OCI-LY7 (cell line): ENCODE data around the gene MTUS2. TPM values are rescaled to one million over a fixed set of nuclear protein-coding genes. Genes with fewer than 3 reads are reported as not detected.

Experiments used
- BruUV-seq: library from RNA; stranded (reverse); fragments of 400-500 nt; replicated peaks from 2 replicates; lab custom pipeline; 2021; lab: Mats Ljungman, UMichigan
- CTCF ChIA-PET: fragments of 300-600 bp; sonication (Branson Sonifier 250); formaldehyde crosslinking; loops from one replicate; lab custom pipeline; 2022; ENCODE audit warnings: antibody characterized with exemption; ENCODE audit not compliant: unreplicated experiment; lab: Charles Lee
- POLR2A ChIA-PET: fragments of 300-600 bp; sonication (Branson Sonifier 250); formaldehyde crosslinking; loops from one replicate; lab custom pipeline; 2022; ENCODE audit warnings: antibody characterized with exemption; lab: Charles Lee
- DNase-seq: peaks from one replicate; pipeline ENCODE4 v3.0.0-alpha.2; 2015; ENCODE audit warnings: low spot score
- H2AFZ ChIP-seq: fragments of 200-600 bp; sonication (generic), shearing (Covaris generic); 2 replicates; pipeline ENCODE4 v1.6.1; 2014; ENCODE audit warnings: mild to moderate bottlenecking, antibody characterized with exemption, low read length, moderate library complexity
- H3K27ac ChIP-seq: fragments of 200-600 bp; sonication (generic); 2 replicates; pipeline ENCODE4 v1.5.1; 2014; ENCODE audit warnings: mixed run types, low read depth, mild to moderate bottlenecking, moderate library complexity, low read length, inconsistent platforms; ENCODE audit not compliant: poor library complexity, severe bottlenecking
- H3K36me3 ChIP-seq: fragments of 200-600 bp; sonication (generic); 2 replicates; pipeline ENCODE4 v1.6.1; 2014; ENCODE audit warnings: mild to moderate bottlenecking, antibody characterized with exemption, low read length, moderate library complexity, mixed read lengths; ENCODE audit not compliant: insufficient read depth
- H3K4me1 ChIP-seq: fragments of 200-600 bp; sonication (generic); 2 replicates; pipeline ENCODE4 v1.5.1; 2014; ENCODE audit warnings: mild to moderate bottlenecking, low read length; ENCODE audit not compliant: insufficient read depth, poor library complexity, severe bottlenecking
- H3K4me2 ChIP-seq: fragments of 200-600 bp; sonication (generic); 2 replicates; pipeline ENCODE4 v1.6.1; 2014; ENCODE audit warnings: mild to moderate bottlenecking, low read length
- H3K4me3 ChIP-seq: fragments of 200-600 bp; sonication (generic); 2 replicates; pipeline ENCODE4 v1.5.1; 2014; ENCODE audit warnings: mild to moderate bottlenecking, low read depth, low read length; ENCODE audit not compliant: poor library complexity, severe bottlenecking
- H3K79me2 ChIP-seq: fragments of 200-600 bp; sonication (generic); 2 replicates; pipeline ENCODE4 v1.6.1; 2016; ENCODE audit warnings: low read depth, mild to moderate bottlenecking, low read length, moderate library complexity, mixed read lengths; ENCODE audit not compliant: insufficient read depth
- H3K9me2 ChIP-seq: fragments of 200-600 bp; sonication (generic); 2 replicates; pipeline ENCODE4 v1.6.1; 2016; ENCODE audit warnings: mild to moderate bottlenecking, low read length, mixed read lengths; ENCODE audit not compliant: insufficient read depth
- H3K9me3 ChIP-seq: fragments of 200-600 bp; sonication (generic); 2 replicates; pipeline ENCODE4 v1.6.1; 2014; ENCODE audit warnings: mild to moderate bottlenecking, mixed run types, low read length, mixed read lengths
- H4K20me1 ChIP-seq: fragments of 200-600 bp; sonication (generic); 2 replicates; pipeline ENCODE4 v1.6.1; 2014; ENCODE audit warnings: mild to moderate bottlenecking, antibody characterized with exemption, low read length, moderate library complexity, mixed read lengths; ENCODE audit not compliant: insufficient read depth
- EZH2phosphoT487 ChIP-seq: fragments of 200-600 bp; sonication (generic); IDR thresholded peaks from 2 replicates; pipeline ENCODE4 v1.6.1; 2018; ENCODE audit warnings: low read depth, borderline replicate concordance, mild to moderate bottlenecking, mixed run types, antibody characterized with exemption, low read length, moderate library complexity, mixed read lengths
- intact Hi-C: fragments of 100-400 bp; cut with micrococcal nuclease; formaldehyde crosslinking; loops from one replicate; pipeline ENCODE4 v1.10.0; 2022; ENCODE audit not compliant: unreplicated experiment
- total RNA-seq, 2 experiments: library from RNA; depleted of rRNA in 1 of 2; stranded (reverse); fragments of >200 nt in 1 of 2; shearing (Covaris generic) in 1 of 2; gene quantifications; 2 replicates each; pipeline ENCODE4 v1.2.3, GENCODE V29; 2014 to 2022
- TF ChIP-seq, protein P1 (sequence below): fragments of 200-600 bp; sonication (generic); conservative IDR thresholded peaks from 2 replicates; pipeline ENCODE4 v1.5.1; 2014; ENCODE audit warnings: mild to moderate bottlenecking, antibody characterized with exemption, low read length, moderate library complexity, mixed read lengths

The MTUS2 gene
- total RNA-seq, 2 experiments from 2014 or later = 0.16 to 9.8 TPM

GRCh38 chr13:29527916-29528315, 707.8 kb downstream of the MTUS2 start:
- Histone ChIP-seq H2AFZ (no peak overlapping the region), H3K36me3 (peaks cover 98% of the 10 kb centered on the region), H3K27ac (no peak overlapping the region), H3K4me1 (no peaks in the 10 kb centered on the region), H3K9me3 (no peaks in the 10 kb centered on the region), H4K20me1 (no peaks in the 10 kb centered on the region; the same call in 1 of the 2 replicates), H3K79me2 (no peaks in the 10 kb centered on the region), H3K9me2 (no peaks in the 10 kb centered on the region), H3K4me2 (no peak overlapping the region), H3K4me3 (no peak overlapping the region)
- DNase-seq = no peak
- TF ChIP-seq, protein P1, sequence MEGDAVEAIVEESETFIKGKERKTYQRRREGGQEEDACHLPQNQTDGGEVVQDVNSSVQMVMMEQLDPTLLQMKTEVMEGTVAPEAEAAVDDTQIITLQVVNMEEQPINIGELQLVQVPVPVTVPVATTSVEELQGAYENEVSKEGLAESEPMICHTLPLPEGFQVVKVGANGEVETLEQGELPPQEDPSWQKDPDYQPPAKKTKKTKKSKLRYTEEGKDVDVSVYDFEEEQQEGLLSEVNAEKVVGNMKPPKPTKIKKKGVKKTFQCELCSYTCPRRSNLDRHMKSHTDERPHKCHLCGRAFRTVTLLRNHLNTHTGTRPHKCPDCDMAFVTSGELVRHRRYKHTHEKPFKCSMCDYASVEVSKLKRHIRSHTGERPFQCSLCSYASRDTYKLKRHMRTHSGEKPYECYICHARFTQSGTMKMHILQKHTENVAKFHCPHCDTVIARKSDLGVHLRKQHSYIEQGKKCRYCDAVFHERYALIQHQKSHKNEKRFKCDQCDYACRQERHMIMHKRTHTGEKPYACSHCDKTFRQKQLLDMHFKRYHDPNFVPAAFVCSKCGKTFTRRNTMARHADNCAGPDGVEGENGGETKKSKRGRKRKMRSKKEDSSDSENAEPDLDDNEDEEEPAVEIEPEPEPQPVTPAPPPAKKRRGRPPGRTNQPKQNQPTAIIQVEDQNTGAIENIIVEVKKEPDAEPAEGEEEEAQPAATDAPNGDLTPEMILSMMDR = no peak
- no peak for TF ChIP-seq EZH2phosphoT487
- intact Hi-C loops = no loop called here
- BruUV-seq = no TSS peak
- ChIA-PET POLR2A (no interaction called here), CTCF (no interaction called here)

DNA sequence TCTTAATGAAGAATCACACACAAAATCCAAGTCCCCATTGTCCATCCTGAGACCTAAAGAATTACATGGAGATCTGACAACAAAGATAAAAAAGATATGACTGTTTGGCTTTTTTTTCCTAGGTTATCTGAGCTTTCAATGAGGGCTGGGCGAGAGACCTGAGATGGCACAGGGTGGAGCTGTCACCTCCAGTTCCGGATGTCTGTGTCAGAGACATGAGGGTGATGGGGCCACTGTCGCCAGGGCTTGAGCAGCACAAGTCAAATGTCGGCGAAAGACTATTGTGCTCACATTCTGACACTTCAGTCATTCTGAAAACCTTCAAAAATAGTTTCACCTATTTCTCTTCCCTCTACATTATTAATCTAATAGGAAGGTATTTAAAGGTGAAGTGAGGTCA, 709.6 kb downstream of the MTUS2 start:
- Histone ChIP-seq H2AFZ (no peak overlapping the region), H3K27ac (no peak overlapping the region), H3K4me1 (no peaks in the 10 kb centered on the region), H3K4me3 (no peak overlapping the region), H3K9me2 (no peaks in the 10 kb centered on the region), H3K79me2 (no peaks in the 10 kb centered on the region; the same call in 1 of the 2 replicates), H3K36me3 (peaks cover 98% of the 10 kb centered on the region), H3K4me2 (no peak overlapping the region), H3K9me3 (no peaks in the 10 kb centered on the region), H4K20me1 (peaks cover 8% of the 10 kb centered on the region)
- POLR2A ChIA-PET = no interaction called here
- CTCF ChIA-PET = no interaction called here
- no peak for DNase-seq
- TF ChIP-seq, protein P1 = no peak
- no peak for TF ChIP-seq EZH2phosphoT487
- intact Hi-C loops = no loop called here
- no TSS peak for BruUV-seq

DNA sequence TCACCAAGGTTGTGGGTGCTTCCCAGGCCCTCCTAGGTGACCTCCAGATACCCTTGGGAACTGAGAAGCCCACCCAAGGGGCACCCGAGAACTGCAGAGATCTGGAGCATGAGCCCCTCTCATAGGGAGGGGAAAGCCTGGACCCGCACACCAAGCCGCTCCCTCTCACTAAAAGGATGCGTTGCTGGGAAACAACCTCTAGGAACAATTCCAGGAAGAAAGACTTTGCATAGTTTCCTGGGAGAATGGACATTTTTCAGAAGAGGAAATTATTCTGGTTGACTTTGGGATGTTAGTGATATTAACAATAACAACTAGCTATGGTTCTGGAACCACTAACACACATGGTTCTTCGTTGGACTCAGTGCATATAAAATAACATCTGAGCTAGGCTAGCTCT, 710.8 kb downstream of the MTUS2 start:
- Histone ChIP-seq H3K27ac (no peak overlapping the region), H4K20me1 (peaks cover 9% of the 10 kb centered on the region), H3K9me2 (no peaks in the 10 kb centered on the region), H3K4me3 (no peak overlapping the region), H3K4me1 (no peaks in the 10 kb centered on the region), H3K4me2 (no peak overlapping the region), H3K9me3 (no peaks in the 10 kb centered on the region), H3K79me2 (no peaks in the 10 kb centered on the region; the same call in 1 of the 2 replicates), H2AFZ (no peak overlapping the region), H3K36me3 (peaks cover 98% of the 10 kb centered on the region)
- intact Hi-C loops = no loop called here
- ChIA-PET CTCF (no interaction called here), POLR2A (no interaction called here)
- no peak for DNase-seq
- no TSS peak for BruUV-seq
- TF ChIP-seq EZH2phosphoT487 = no peak
- TF ChIP-seq, protein P1 = no peak
